GM19397 (cell line): Measurements from ENCODE around the gene G6PC1.

Experiments used
- ATAC-seq: cut with Tn5 transposase; IDR thresholded peaks from one replicate; pipeline ENCODE4 v1.9.1; 2021; ENCODE audit warnings: mild to moderate bottlenecking, moderate library complexity; ENCODE audit not compliant: unreplicated experiment

Gene G6PC1

GRCh38 chr17:42929497-42929844 lies 28.9 kb downstream of the G6PC1 start:
- no peak for ATAC-seq

DNA sequence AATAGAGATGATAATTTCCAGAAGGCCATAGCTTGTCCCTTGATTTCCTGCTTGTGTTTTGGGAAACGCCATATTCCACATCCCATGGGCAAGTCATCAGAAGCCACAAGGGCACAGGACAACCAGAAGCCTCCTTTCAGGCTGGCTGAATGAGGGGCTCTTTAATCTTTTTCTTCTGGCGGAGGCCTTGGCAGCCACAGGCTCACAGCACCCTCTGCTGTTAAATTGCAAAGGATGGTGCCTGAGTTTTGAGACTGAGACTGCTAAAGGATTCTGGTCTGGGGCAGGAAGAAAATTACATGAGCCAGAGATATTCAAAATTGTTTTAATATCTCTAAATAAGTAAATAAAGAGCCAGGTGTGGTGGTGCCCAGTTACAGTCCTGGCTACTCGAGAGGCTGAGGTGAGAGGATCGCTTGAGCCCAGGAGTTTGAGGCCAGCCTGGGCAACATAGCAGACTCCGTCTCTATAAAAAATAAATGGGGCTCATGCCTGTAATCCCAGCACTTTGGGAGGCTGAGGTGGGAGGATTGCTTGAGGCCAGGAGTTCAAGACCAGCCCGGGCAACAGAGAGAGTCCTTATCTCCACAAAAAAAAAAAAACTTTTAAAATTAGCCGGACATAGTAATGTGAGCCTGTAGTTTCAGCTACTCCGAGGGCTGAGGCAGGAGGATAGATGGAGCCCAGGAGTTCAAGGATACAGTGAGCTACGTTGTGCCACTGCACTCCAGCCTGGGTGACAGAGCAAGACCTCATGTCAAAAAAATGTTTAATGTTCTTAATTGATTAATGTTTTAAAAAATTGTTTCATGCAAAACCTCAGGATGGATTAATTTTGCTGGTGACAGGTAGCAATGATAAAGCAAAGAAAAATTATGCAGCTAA lies 37.4 kb downstream of the G6PC1 start:
- no peak for ATAC-seq

- no peak for ATAC-seq
Observed at GRCh38 chr17:42944211-42944610, 43.6 kb downstream of the G6PC1 start.

DNA sequence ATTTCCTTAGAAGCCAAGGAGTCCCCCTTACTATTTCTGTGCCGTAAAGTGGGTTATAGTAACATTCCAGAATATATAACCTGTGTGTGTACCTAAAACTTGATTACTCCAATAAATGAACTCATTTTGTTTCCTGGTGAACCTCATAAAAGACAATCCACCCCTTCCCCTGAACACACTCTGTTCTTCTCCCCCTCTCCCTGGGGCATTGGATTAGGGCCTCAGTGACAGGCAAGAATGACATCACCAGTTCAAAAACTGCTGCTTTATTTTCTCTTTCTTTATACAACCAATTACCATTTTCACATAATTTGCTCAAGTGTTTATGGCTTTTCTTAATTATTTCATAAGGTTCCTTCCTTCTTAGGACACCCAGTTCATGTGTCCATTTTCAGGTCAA lies 46.2 kb downstream of the G6PC1 start:
- no peak for ATAC-seq

DNA sequence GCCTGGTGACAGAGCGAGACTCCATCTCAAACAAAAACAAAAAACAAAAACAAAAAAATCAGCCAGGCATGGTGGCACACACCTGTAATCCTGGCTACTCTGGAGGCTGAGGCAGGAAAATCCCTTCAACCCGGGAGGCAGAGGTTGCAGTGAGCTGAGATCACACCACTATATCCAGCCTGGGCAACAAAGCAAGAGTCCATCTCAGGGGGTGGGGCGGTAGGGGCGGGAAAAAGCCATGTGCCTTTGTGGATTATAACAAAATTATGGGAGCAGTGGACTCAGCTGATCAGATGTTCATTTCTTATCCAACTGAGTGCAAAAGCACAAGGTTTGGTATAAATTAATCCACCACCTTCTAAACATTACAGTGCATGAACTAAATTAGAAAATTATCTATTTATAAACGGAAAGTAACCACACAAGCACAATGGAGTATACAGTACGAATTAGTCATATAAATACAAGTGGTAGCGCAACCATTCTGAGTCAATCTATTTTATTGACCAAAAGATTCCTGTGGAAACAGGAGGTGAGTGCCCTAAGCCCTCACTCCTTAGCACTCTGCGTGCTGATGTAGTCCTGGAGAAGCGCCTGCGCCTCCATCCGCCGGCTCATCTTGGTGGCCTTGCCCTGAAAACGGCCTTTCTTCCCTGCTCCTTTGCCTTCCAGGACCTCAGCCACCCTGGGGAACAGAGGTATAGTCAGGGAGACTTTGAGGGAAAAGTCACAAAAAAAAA lies 49.6 kb downstream of the G6PC1 start:
- no peak for ATAC-seq
